WTC11 (cell line): ENCODE measurements around the gene CALY. TPM values are rescaled to one million over a fixed set of nuclear protein-coding genes. Genes with fewer than 3 reads are reported as not detected.
A peak's percentile ranks its signal among the peaks of the same experiment; 100 is the strongest.

Experiments
- ATF1 ChIP-seq: sonication (generic); formaldehyde crosslinking; IDR thresholded peaks from 2 replicates; pipeline ENCODE4 v1.8.1; 2023; ENCODE audit warnings: mild to moderate bottlenecking, moderate library complexity, missing genetic modification reagents
- CREB1 ChIP-seq: sonication (generic); formaldehyde crosslinking; IDR thresholded peaks from 2 replicates; pipeline ENCODE4 v1.8.0; 2023; ENCODE audit warnings: mild to moderate bottlenecking, missing genetic modification reagents
- ELF4 ChIP-seq: sonication (generic); formaldehyde crosslinking; IDR thresholded peaks from 2 replicates; pipeline ENCODE4 v1.8.1; 2022; ENCODE audit warnings: low read depth, mild to moderate bottlenecking, moderate library complexity, missing genetic modification reagents
- ETV6 ChIP-seq: sonication (generic); formaldehyde crosslinking; IDR thresholded peaks from 2 replicates; pipeline ENCODE4 v1.8.1; 2022; ENCODE audit warnings: mild to moderate bottlenecking, missing genetic modification reagents
- FOXK1 ChIP-seq: sonication (generic); formaldehyde crosslinking; IDR thresholded peaks from 2 replicates; pipeline ENCODE4 v1.8.0; 2022; ENCODE audit warnings: mild to moderate bottlenecking, moderate library complexity, missing genetic modification reagents
- FOXP1 ChIP-seq: sonication (generic); formaldehyde crosslinking; IDR thresholded peaks from 2 replicates; pipeline ENCODE4 v1.8.0; 2022; ENCODE audit warnings: missing genetic modification reagents, mild to moderate bottlenecking, moderate library complexity, borderline replicate concordance
- JAZF1 ChIP-seq: fragments of 250-450 bp; sonication (Bioruptor Pico); IDR thresholded peaks from 2 replicates; pipeline ENCODE4 v1.9.0; 2021; ENCODE audit warnings: moderate library complexity, mild to moderate bottlenecking, inconsistent platforms
- MXD4 ChIP-seq: fragments of 250-450 bp; sonication (Bioruptor Pico); IDR thresholded peaks from 2 replicates; pipeline ENCODE4 v1.8.0; 2021; ENCODE audit warnings: mild to moderate bottlenecking, moderate library complexity, borderline replicate concordance
- NFATC4 ChIP-seq: fragments of 250-450 bp; sonication (Bioruptor Pico); IDR thresholded peaks from 2 replicates; pipeline ENCODE4 v1.9.0; 2021; ENCODE audit warnings: mild to moderate bottlenecking
- NFE2L1 ChIP-seq: sonication (generic); formaldehyde crosslinking; IDR thresholded peaks from 2 replicates; pipeline ENCODE4 v1.8.1; 2023; ENCODE audit warnings: missing genetic modification reagents
- NR2C2 ChIP-seq: sonication (generic); formaldehyde crosslinking; IDR thresholded peaks from 2 replicates; pipeline ENCODE4 v1.8.0; 2022; ENCODE audit warnings: mild to moderate bottlenecking, missing genetic modification reagents
- NR3C1 ChIP-seq: sonication (generic); formaldehyde crosslinking; conservative IDR thresholded peaks from 2 replicates; pipeline ENCODE4 v1.8.1; 2023; ENCODE audit warnings: low read depth, mild to moderate bottlenecking, missing genetic modification reagents
- RELA ChIP-seq: sonication (generic); formaldehyde crosslinking; IDR thresholded peaks from 2 replicates; pipeline ENCODE4 v1.8.1; 2022; ENCODE audit warnings: missing genetic modification reagents, mild to moderate bottlenecking, borderline replicate concordance
- RORB ChIP-seq: fragments of 250-450 bp; sonication (Bioruptor Pico); IDR thresholded peaks from 2 replicates; pipeline ENCODE4 v1.9.0; 2021; ENCODE audit warnings: mild to moderate bottlenecking
- SP1 ChIP-seq: sonication (generic); formaldehyde crosslinking; conservative IDR thresholded peaks from 2 replicates; pipeline ENCODE4 v1.8.1; 2022; ENCODE audit warnings: missing genetic modification reagents
- TCF7 ChIP-seq: sonication (generic); formaldehyde crosslinking; IDR thresholded peaks from 2 replicates; pipeline ENCODE4 v1.8.0; 2022; ENCODE audit warnings: mild to moderate bottlenecking, low read depth, missing genetic modification reagents, moderate library complexity
- TEAD4 ChIP-seq: sonication (generic); formaldehyde crosslinking; IDR thresholded peaks from 2 replicates; pipeline ENCODE4 v1.8.0; 2022; ENCODE audit warnings: mild to moderate bottlenecking, missing genetic modification reagents
- ZNF121 ChIP-seq: sonication (generic); formaldehyde crosslinking; IDR thresholded peaks from 2 replicates; pipeline ENCODE4 v1.8.0; 2023; ENCODE audit warnings: missing genetic modification reagents
- ZNF263 ChIP-seq: sonication (generic); formaldehyde crosslinking; IDR thresholded peaks from 2 replicates; pipeline ENCODE4 v1.8.1; 2022; ENCODE audit warnings: low read depth, mild to moderate bottlenecking, moderate library complexity, missing genetic modification reagents
- ZNF396 ChIP-seq: fragments of 250-450 bp; sonication (Bioruptor Pico); IDR thresholded peaks from 2 replicates; pipeline ENCODE4 v1.8.0; 2021; ENCODE audit warnings: mild to moderate bottlenecking, moderate library complexity, borderline replicate concordance
- ZNF423 ChIP-seq: fragments of 250-450 bp; sonication (Bioruptor Pico); IDR thresholded peaks from 2 replicates; pipeline ENCODE4 v2.1.2; 2022; ENCODE audit warnings: mild to moderate bottlenecking, moderate library complexity
- total RNA-seq: library from RNA; stranded (reverse); gene quantifications from 3 replicates; pipeline ENCODE4 v1.2.3, GENCODE V29; 2021
- TF ChIP-seq, protein P1 (sequence below): sonication (generic); formaldehyde crosslinking; conservative IDR thresholded peaks from 2 replicates; pipeline ENCODE4 v1.8.1; 2023; ENCODE audit warnings: mild to moderate bottlenecking, low read depth, missing genetic modification reagents, moderate library complexity
- TF ChIP-seq, protein P2 (sequence below): sonication (generic); formaldehyde crosslinking; IDR thresholded peaks from 2 replicates; pipeline ENCODE4 v1.8.0; 2022; ENCODE audit warnings: mild to moderate bottlenecking, missing genetic modification reagents
- TF ChIP-seq, protein P3 (sequence below): sonication (generic); formaldehyde crosslinking; IDR thresholded peaks from 2 replicates; pipeline ENCODE4 v1.8.1; 2023; ENCODE audit warnings: mild to moderate bottlenecking, missing genetic modification reagents, moderate library complexity
- TF ChIP-seq, protein P4 (sequence below): fragments of 250-450 bp; sonication (Bioruptor Pico); IDR thresholded peaks from 2 replicates; pipeline ENCODE4 v1.9.0; 2021; ENCODE audit warnings: mild to moderate bottlenecking
- TF ChIP-seq, protein P5 (sequence below): sonication (generic); formaldehyde crosslinking; IDR thresholded peaks from 2 replicates; pipeline ENCODE4 v1.8.0; 2023; ENCODE audit warnings: missing genetic modification reagents, mild to moderate bottlenecking, borderline replicate concordance

The CALY gene
- total RNA-seq, 1 experiment from 2014 or later, result 0.63 TPM

DNA sequence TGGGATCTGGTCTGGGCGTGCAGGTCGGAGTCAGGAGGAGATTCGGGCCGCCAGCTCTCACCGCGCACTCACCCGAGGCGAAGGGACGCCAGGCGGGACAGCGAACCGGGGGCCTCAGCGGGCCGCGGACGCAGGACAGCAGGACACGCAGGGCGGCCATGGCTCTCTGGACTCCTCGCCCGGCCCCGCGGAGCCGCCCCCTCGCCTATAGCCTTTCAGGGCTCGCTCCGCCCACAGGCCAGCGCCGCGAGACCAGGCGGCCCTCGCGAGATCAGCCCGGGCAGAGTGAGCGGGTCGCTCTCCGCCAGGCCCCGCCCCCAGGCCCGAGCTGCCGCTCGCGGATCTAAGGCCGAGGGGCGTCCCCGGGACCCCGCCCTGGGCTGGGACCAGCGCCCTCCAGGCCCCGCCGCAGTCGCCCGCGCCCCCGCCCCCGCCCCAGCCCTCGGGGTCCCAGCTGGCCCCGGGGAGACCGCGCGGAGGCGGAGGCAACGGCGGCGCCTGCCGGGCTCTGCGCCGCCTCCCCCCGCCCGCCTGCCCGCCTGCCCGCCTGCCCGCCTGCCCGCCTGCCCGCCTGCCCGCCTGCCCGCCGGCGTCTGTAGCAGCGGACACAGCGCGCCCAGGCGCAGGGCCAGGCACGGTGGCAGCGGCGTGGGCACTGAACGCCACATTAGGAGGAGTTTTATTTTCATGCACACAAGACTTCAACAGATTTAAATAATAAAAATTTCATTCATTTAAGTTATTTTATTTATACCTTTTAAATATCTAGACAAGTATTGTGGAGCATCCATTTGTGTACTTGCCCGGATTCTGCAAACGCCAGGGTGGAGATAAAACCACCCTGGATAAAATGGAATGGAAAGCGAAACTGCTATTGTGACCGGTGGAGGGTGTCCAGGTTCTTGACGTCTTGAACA is 36.7 kb upstream of the CALY start, which contains the start of gene ECHS1 (continued):
- TF ChIP-seq, protein P1, sequence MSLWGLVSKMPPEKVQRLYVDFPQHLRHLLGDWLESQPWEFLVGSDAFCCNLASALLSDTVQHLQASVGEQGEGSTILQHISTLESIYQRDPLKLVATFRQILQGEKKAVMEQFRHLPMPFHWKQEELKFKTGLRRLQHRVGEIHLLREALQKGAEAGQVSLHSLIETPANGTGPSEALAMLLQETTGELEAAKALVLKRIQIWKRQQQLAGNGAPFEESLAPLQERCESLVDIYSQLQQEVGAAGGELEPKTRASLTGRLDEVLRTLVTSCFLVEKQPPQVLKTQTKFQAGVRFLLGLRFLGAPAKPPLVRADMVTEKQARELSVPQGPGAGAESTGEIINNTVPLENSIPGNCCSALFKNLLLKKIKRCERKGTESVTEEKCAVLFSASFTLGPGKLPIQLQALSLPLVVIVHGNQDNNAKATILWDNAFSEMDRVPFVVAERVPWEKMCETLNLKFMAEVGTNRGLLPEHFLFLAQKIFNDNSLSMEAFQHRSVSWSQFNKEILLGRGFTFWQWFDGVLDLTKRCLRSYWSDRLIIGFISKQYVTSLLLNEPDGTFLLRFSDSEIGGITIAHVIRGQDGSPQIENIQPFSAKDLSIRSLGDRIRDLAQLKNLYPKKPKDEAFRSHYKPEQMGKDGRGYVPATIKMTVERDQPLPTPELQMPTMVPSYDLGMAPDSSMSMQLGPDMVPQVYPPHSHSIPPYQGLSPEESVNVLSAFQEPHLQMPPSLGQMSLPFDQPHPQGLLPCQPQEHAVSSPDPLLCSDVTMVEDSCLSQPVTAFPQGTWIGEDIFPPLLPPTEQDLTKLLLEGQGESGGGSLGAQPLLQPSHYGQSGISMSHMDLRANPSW, result no peak
- TF ChIP-seq, protein P2, sequence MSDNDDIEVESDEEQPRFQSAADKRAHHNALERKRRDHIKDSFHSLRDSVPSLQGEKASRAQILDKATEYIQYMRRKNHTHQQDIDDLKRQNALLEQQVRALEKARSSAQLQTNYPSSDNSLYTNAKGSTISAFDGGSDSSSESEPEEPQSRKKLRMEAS, result peak; percentile 49; the same call in 1 of the 2 replicates
- TF ChIP-seq NR2C2 (CRISPR knock-in tag) (no peak), ELF4 (CRISPR knock-in tag) (no peak), ETV6 (CRISPR knock-in tag) (no peak), SP1 (CRISPR knock-in tag) (peak; percentile 90), NR3C1 (CRISPR knock-in tag) (no peak), MXD4 (no peak), ZNF121 (no peak), RELA (CRISPR knock-in tag) (no peak), ZNF396 (CRISPR knock-in tag) (no peak), ZNF263 (CRISPR knock-in tag) (no peak), NFATC4 (CRISPR knock-in tag) (no peak), ATF1 (CRISPR knock-in tag) (no peak), ZNF423 (no peak), RORB (CRISPR knock-in tag) (no peak), FOXP1 (CRISPR knock-in tag) (peak; percentile 20; the same call in 1 of the 2 replicates), TCF7 (no peak), JAZF1 (no peak), NFE2L1 (CRISPR knock-in tag) (no peak), CREB1 (no peak), FOXK1 (CRISPR knock-in tag) (0 out of 2 replicates have a peak, but pooled peaks have one; percentile 11), TEAD4 (CRISPR knock-in tag) (no peak)
- TF ChIP-seq, protein P3, sequence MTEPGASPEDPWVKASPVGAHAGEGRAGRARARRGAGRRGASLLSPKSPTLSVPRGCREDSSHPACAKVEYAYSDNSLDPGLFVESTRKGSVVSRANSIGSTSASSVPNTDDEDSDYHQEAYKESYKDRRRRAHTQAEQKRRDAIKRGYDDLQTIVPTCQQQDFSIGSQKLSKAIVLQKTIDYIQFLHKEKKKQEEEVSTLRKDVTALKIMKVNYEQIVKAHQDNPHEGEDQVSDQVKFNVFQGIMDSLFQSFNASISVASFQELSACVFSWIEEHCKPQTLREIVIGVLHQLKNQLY (CRISPR knock-in tag), result no peak
- TF ChIP-seq, protein P4, sequence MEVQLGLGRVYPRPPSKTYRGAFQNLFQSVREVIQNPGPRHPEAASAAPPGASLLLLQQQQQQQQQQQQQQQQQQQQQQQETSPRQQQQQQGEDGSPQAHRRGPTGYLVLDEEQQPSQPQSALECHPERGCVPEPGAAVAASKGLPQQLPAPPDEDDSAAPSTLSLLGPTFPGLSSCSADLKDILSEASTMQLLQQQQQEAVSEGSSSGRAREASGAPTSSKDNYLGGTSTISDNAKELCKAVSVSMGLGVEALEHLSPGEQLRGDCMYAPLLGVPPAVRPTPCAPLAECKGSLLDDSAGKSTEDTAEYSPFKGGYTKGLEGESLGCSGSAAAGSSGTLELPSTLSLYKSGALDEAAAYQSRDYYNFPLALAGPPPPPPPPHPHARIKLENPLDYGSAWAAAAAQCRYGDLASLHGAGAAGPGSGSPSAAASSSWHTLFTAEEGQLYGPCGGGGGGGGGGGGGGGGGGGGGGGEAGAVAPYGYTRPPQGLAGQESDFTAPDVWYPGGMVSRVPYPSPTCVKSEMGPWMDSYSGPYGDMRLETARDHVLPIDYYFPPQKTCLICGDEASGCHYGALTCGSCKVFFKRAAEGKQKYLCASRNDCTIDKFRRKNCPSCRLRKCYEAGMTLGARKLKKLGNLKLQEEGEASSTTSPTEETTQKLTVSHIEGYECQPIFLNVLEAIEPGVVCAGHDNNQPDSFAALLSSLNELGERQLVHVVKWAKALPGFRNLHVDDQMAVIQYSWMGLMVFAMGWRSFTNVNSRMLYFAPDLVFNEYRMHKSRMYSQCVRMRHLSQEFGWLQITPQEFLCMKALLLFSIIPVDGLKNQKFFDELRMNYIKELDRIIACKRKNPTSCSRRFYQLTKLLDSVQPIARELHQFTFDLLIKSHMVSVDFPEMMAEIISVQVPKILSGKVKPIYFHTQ (CRISPR knock-in tag), result no peak
- TF ChIP-seq, protein P5, sequence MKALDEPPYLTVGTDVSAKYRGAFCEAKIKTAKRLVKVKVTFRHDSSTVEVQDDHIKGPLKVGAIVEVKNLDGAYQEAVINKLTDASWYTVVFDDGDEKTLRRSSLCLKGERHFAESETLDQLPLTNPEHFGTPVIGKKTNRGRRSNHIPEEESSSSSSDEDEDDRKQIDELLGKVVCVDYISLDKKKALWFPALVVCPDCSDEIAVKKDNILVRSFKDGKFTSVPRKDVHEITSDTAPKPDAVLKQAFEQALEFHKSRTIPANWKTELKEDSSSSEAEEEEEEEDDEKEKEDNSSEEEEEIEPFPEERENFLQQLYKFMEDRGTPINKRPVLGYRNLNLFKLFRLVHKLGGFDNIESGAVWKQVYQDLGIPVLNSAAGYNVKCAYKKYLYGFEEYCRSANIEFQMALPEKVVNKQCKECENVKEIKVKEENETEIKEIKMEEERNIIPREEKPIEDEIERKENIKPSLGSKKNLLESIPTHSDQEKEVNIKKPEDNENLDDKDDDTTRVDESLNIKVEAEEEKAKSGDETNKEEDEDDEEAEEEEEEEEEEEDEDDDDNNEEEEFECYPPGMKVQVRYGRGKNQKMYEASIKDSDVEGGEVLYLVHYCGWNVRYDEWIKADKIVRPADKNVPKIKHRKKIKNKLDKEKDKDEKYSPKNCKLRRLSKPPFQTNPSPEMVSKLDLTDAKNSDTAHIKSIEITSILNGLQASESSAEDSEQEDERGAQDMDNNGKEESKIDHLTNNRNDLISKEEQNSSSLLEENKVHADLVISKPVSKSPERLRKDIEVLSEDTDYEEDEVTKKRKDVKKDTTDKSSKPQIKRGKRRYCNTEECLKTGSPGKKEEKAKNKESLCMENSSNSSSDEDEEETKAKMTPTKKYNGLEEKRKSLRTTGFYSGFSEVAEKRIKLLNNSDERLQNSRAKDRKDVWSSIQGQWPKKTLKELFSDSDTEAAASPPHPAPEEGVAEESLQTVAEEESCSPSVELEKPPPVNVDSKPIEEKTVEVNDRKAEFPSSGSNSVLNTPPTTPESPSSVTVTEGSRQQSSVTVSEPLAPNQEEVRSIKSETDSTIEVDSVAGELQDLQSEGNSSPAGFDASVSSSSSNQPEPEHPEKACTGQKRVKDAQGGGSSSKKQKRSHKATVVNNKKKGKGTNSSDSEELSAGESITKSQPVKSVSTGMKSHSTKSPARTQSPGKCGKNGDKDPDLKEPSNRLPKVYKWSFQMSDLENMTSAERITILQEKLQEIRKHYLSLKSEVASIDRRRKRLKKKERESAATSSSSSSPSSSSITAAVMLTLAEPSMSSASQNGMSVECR, result peak; percentile 42; the same call in 1 of the 2 replicates
